ENCODE results near the gene TTC12.
"Not testable (repeated sequence)": the region's sequence is repeated elsewhere in the genome, so short reads cannot be mapped to it uniquely, and the experiment has no call there.

TTC12 gene

GRCh38 chr11:113286009-113286408, 28.4 kb upstream of the TTC12 start:
- DNase-seq: no peak

DNA sequence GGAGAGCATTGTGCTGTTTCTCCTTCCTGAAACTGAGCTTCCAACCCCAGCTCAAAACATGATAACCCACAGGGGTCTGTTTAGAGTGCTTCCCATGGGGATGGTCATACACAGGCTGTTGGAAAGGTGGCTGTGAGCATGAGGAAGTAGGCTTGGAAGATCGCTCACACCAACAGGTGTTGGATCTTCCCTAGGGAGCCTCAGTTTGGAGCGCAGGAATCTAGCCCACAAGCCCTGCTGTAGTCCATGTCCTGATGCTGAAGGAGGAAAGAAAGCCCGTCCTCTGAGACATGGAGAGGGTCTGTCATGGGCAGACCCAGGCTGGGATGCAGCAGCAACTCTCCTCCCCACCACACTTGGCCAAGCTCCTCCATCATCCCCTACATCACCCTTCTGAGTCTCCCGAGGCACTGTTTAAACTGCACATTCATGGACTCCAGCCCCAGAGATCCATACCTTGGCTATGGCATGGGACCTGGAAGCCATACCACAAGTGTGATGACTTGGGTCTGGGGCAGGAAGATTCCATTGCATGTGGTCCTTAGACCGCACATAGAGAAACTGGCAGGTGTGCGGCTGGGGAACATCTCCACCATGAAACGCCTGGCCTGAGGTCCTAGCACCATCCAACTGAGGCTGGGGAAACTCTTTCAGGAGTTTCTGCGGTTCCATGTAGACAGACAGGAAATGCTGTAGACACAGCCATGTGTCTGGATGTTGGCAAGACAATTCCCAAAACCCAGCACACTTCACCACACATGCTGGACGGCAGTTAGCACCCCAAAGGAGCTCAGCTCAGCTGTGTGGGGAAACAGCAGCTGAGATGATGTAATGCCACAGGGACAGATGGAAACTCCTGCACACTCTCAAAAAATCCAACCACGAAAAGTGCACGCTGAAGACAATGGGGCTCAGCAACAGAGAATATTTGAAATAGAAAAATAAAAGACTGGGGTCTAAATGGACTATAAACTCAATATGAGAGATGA, 27.6 kb upstream of the TTC12 start:
- DNase-seq: no peak

DNA sequence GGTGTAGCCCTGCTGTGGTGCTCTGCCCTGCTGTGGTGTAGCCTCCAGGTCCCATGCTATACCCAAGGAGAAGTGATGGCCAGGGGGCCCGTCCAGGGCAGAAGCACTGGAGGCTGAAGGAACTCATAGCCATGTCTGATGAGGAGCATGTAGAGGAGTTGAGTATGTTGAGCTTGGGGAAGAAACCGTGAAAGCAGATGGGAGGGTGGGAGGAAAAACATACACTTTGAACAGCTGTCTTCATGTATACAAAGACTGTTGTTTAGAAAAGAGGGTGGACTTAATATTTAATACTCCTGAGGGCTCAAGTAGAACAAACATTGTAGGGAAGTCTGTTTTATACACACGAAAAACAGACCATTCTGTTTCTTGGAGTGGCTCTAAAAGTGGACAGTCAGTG, 26.6 kb upstream of the TTC12 start:
- no peak for DNase-seq

GRCh38 chr11:113288286-113288863, 26.0 kb upstream of the TTC12 start:
- DNase-seq: no peak

DNA sequence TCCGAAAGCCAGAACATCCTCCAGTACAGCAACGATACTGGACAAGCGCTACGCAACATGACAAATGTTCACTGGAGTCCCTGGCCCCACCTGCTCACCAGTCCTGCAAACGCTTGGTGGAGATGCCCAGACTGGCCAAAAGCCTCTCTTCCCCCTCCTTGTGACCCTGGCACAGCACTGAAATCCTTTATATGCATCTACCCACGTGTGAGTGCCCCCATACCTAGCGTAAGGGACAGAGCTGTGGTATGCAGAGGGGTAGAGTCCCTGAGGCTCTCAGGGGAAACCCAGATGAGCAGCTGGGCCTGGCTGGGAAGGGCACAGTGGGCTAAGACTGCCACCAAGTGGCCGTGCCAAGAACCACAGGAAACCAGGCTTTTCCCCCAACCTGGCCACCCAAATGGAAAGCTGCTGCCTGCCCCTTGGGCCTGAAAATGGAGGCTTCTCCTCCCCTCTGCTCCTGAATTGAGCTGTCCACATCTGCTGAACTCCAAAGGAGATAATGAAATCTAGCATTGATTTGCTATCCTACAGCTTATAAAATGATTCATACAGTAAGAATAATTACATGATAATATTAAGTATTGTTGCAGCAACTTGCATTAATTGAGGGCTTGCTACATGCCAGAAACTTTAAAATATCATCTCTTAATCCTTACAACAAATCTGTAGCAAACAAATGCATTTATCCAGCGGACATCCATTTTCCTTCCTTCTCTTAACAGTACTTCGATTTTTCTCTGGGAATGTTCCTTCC, 24.8 kb upstream of the TTC12 start:
- peak in 12 of 14 donors; percentile 5 to 68 (median 36) for DNase-seq

- DNase-seq: no peak
Observed at GRCh38 chr11:113293936-113294335, 20.4 kb upstream of the TTC12 start.

DNA sequence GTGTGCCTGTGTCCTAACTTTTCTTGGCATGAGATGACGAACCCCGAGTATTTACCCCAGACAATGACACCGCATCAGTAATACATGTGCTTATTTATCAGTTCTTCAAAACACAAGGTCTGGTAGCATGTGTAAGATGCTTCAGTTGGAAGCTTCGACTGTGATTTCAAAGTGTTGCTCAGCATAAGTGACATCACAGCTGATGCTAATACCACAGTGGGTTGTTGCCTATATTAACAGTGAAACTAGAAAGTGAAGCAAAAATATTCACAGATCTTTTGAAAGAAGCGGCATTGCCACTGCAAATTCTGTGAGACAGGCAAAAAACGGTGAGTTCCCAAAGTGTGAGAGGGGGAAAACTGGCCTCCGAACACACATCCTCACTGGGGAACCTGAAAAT, 18.4 kb upstream of the TTC12 start:
- DNase-seq: no peak

DNA sequence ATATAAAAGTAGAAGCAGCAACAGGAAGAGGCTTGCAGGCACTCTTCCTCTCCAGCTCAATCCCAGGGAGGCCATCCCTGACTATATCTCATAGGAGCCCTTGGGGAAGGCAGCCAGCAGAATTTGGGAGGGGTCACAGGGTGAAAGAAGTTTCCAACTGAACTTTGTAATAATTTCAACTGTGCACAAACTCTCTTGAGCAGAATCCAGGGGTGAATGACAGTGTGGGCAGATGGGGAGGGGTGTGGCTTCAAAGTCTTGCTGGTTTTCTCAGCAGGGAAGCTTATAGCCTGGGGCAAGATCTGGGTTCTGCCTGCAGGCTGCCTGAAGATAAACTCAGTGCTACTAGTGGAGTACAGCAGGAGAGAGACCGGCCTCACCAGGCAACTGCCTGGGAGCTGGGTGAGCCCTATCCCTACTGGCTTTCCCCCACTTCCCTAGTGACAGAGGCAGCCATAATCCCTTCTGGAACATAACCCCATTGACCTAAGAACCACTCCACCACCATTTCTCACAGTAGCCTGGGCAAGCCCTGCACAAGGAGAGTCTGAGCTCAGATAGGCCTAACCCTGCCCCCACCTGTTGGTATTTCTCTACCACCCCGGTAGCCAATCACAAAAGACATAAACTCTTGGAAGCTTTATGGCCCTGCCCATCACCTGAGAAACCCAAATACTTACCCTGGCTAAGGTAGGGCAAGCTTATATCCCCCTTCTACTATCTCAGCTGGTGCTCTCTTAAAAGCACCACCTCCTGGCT, 17.8 kb upstream of the TTC12 start:
- no peak for DNase-seq

- DNase-seq: not testable (repeated sequence)
Observed at GRCh38 chr11:113298496-113298895, 15.9 kb upstream of the TTC12 start.

GRCh38 chr11:113304916-113305315, 9.5 kb upstream of the TTC12 start:
- DNase-seq: no peak

DNA sequence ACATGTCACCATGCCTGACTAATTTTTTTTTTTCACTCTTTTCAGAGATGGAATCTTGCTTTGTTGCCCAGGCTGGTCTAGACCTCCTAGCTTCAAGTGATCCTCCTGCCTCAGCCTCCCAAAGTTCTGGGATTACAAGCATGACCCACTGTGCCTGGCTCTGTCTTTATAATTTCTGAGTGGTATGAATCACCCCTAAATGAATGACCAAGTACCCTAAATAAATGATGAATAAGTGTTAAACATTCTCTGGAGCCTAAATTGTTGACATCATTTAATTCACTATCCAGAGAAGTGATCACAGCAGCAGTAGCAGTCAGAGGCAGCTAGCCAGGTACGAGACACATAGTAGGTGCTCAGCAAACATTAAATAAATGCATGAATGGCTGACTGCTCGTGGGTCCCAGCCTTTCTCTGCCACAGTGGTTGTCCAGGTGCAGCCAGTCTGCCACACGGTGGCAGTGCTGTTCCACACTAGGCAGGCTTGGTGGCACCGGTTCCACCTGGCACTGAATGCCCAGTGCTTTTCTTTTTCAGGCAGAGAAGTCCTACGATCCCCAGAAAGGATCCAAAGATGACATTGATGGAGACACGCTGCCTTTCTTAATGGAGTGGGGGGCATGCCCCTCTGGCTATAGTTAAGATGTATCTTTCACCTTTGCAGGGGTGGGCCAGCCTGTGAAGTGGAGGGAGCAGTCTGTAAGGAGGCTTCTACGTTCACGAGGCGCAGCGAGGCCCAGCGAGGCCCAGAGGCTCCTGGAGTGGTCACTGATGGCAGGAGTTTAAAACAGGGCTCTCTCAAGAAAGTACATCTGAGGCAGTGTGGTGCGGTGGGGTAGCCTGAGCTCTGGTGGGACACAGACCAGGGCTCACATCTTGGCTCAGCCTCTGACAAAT, 8.7 kb upstream of the TTC12 start:
- DNase-seq: peak in 12 of 14 donors; percentile 18 to 72 (median 46)

- DNase-seq: no peak
Observed at GRCh38 chr11:113308601-113309000, 5.8 kb upstream of the TTC12 start.

DNA sequence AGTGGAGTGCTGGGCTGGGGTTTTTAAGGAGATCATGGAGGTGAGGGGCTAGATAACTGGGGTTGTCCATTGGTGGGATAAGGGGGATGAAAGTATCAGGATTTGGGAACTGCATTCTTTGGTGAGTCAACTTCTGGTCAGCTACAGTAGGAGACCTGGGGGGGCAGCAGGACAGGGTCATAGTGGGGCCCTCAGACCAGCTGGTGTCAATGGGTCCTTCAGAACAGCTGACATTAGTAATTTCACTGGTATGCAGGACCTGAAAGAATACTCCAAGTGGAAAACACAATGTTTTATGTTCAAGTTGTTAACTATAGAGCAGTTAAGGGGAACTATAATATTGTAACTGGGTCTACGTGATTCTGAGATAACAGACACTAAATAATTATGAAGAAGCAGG, 2.8 kb upstream of the TTC12 start:
- no peak for DNase-seq

GRCh38 chr11:113313601-113314000, 782 bp upstream of the TTC12 start:
- DNase-seq: no peak

DNA sequence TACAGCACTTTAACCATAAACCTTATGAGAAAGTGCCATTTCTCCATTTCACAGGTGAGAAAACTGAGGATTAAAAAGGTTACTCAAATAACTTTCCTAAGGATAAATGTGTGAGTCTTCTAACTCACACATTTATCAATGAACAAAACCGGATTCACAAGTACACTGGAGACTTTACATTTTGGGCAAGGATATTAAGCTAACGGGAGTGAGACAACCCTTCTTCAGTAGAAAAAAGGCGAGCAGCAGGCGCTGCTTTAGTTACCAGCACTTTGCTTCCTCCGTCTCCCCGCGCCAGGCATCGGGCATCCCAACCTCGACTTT, 356 bp upstream of the TTC12 start:
- no peak for DNase-seq

GRCh38 chr11:113315811-113316210, 1.4 kb downstream of the TTC12 start:
- peak in 1 of 14 donors; percentile 15 for DNase-seq

- DNase-seq: no peak
Observed at GRCh38 chr11:113316256-113316655, 1.9 kb downstream of the TTC12 start.

DNA sequence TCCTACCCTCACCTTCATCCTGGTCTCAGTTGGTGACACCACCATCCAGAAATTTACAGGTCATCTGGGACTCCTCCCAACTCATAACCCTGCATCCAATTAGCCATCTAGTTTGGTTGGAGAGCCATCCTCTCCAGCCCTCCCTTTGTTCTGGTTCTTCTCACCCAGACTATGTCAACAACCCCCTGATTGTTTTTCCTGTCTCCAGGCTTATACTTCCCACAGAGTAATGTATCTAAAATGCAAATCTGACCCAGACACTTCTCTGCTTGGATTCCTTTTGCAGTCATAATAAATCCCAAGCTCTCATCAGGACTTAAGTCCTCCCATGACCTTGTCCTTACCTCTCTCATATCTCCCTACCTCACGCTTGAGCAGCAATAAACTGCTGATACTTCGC, 3.0 kb downstream of the TTC12 start:
- no peak for DNase-seq

GRCh38 chr11:113319085-113319484, 4.7 kb downstream of the TTC12 start:
- no peak for DNase-seq

- DNase-seq: no peak
Observed at GRCh38 chr11:113322158-113322557, 7.8 kb downstream of the TTC12 start.

DNA sequence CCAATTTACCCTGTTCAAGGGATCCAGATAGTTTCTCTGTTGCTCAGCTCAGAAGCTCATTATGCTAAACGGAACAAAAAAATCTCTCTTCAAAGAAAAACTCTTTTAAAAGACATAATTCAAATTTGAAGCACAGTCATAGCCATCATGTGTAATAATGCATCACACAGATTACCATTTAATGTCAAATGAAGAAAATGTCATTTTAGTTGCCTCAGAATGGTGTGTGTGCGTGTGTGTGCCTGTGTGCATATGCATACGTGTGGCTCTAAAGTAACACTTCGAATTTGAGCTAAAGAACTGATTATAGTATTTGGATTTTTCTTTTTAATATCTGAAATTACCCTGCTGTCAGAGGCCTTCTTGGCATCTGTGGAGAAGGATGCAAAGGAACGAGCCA, 9.9 kb downstream of the TTC12 start:
- DNase-seq: no peak

DNA sequence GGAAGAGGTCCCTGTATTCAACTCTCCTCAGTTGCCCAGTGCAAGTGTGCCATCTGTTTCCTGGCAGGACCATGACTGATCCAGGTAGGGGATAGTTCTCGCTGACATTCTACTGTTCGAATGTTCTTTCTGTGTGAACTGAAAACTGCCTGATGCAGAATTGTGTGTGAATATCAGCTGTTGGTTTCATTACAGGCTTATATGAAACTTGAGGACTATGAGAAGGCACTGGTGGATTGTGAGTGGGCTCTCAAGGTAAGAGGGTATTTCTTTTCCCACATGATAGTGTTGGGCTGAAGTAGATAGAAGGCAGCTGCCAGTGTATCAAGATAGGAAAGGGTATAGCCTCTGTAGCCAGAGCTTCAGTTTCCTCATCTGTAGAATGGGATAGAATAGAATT, 15.3 kb downstream of the TTC12 start:
- DNase-seq: no peak

Data from C1 segment of cervical spinal cord (tissue), 14 donors.